AG09319 (cell line): ENCODE measurements around the gene BLOC1S6.

Experiments used
- DNase-seq: peaks from one replicate; pipeline ENCODE4 v3.0.0-alpha.2; 2010; ENCODE audit warnings: low read depth; ENCODE audit errors: extremely low read depth
- CTCF ChIP-seq: IDR thresholded peaks from 2 replicates; pipeline ENCODE4 v1.5.1; 2011; ENCODE audit warnings: low read depth, mild to moderate bottlenecking, inconsistent platforms, low read length, moderate library complexity

Gene BLOC1S6

GRCh38 chr15:45587095-45587862 is at the start of gene BLOC1S6:
Gene BLOC1S6, plus strand, starts transcription at chr15:45587379. Its CDS starts 65 bp downstream, at chr15:45587444.
- peak; percentile 68 for DNase-seq
- TF ChIP-seq CTCF, result no peak

GRCh38 chr15:45539680-45540079 is 47.5 kb upstream of the BLOC1S6 start:
- DNase-seq, result no peak
- TF ChIP-seq CTCF, result no peak

- DNase-seq, result no peak
- no peak for TF ChIP-seq CTCF
These were observed 46.6 kb upstream of the BLOC1S6 start for GRCh38 chr15:45540531-45540930.

- TF ChIP-seq CTCF, result no peak
- DNase-seq, result no peak
These were observed 44.1 kb upstream of the BLOC1S6 start for GRCh38 chr15:45543051-45543450.

- TF ChIP-seq CTCF, result no peak
- no peak for DNase-seq
These were observed 42.7 kb upstream of the BLOC1S6 start for GRCh38 chr15:45544266-45545023.

- no peak for TF ChIP-seq CTCF
- DNase-seq, result no peak
These were observed 40.4 kb upstream of the BLOC1S6 start for GRCh38 chr15:45546789-45547188.
